Neural progenitor cell (in vitro differentiated cells): Measurements from ENCODE around the gene CLDN25. TPM values are rescaled to one million over a fixed set of nuclear protein-coding genes. Genes with fewer than 3 reads are reported as not detected.
"Not testable (repeated sequence)": the region's sequence is repeated elsewhere in the genome, so short reads cannot be mapped to it uniquely, and the experiment has no call there.

Source experiments
- DNase-seq: peaks from one replicate; pipeline ENCODE4 v3.0.0-alpha.2; 2016; ENCODE audit warnings: low spot score
- H2AFZ ChIP-seq: fragments of 200-600 bp; sonication (generic); replicated peaks from 2 replicates; pipeline ENCODE4 v1.6.1; 2016; ENCODE audit warnings: antibody characterized with exemption
- H3F3A ChIP-seq: fragments of 200-600 bp; sonication (generic); 2 replicates; pipeline ENCODE4 v1.6.1; 2016; ENCODE audit warnings: antibody characterized with exemption, low read depth
- H3K27ac ChIP-seq: fragments of 200-600 bp; sonication (generic); 2 replicates; pipeline ENCODE4 v1.5.1; 2016; ENCODE audit warnings: mild to moderate bottlenecking
- H3K27me3 ChIP-seq: fragments of 200-600 bp; sonication (generic); 2 replicates; pipeline ENCODE4 v1.6.1; 2016; ENCODE audit warnings: mild to moderate bottlenecking, moderate library complexity
- H3K36me3 ChIP-seq: fragments of 200-600 bp; sonication (generic); 2 replicates; pipeline ENCODE4 v1.5.1; 2016
- H3K4me1 ChIP-seq: fragments of 200-600 bp; sonication (generic); 2 replicates; pipeline ENCODE4 v1.6.1; 2016; ENCODE audit warnings: mixed run types
- H3K4me2 ChIP-seq: fragments of 200-600 bp; sonication (generic); 2 replicates; pipeline ENCODE4 v1.6.1; 2016
- H3K4me3 ChIP-seq: fragments of 200-600 bp; sonication (generic); 2 replicates; pipeline ENCODE4 v1.5.1; 2016
- H3K79me2 ChIP-seq: fragments of 200-600 bp; sonication (generic); 2 replicates; pipeline ENCODE4 v1.6.1; 2016; ENCODE audit warnings: low read depth
- H3K9ac ChIP-seq: fragments of 200-600 bp; sonication (generic); 2 replicates; pipeline ENCODE4 v1.6.1; 2016
- H3K9me3 ChIP-seq: fragments of 200-600 bp; sonication (generic); 2 replicates; pipeline ENCODE4 v1.5.1; 2016; ENCODE audit warnings: low read depth
- H4K20me1 ChIP-seq: fragments of 200-600 bp; sonication (generic); 2 replicates; pipeline ENCODE4 v1.6.1; 2016; ENCODE audit warnings: low read depth
- H3K27ac Mint-ChIP-seq: 3 replicates; pipeline ENCODE4 v1.8.0; 2021; ENCODE audit warnings: mixed read lengths
- H3K27me3 Mint-ChIP-seq: 2 replicates; pipeline ENCODE4 v1.8.0; 2022; ENCODE audit warnings: low read depth, mild to moderate bottlenecking, inconsistent platforms, moderate library complexity, mixed read lengths; ENCODE audit not compliant: insufficient read depth
- H3K36me3 Mint-ChIP-seq: 3 replicates; pipeline ENCODE4 v1.8.0; 2021; ENCODE audit warnings: mixed read lengths
- H3K4me1 Mint-ChIP-seq: 3 replicates; pipeline ENCODE4 v1.8.0; 2021; ENCODE audit warnings: mixed read lengths
- H3K4me3 Mint-ChIP-seq: 3 replicates; pipeline ENCODE4 v1.8.0; 2021; ENCODE audit warnings: mild to moderate bottlenecking, moderate library complexity, mixed read lengths
- H3K9me3 Mint-ChIP-seq: 3 replicates; pipeline ENCODE4 v1.8.0; 2020; ENCODE audit warnings: mixed read lengths
- EZH2 ChIP-seq: fragments of 200-600 bp; sonication (generic); IDR thresholded peaks from 2 replicates; pipeline ENCODE4 v1.6.1; 2017; ENCODE audit warnings: antibody characterized with exemption, mild to moderate bottlenecking, moderate library complexity
- EZH2phosphoT487 ChIP-seq: fragments of 200-600 bp; sonication (generic); IDR thresholded peaks from 2 replicates; pipeline ENCODE4 v1.6.1; 2017; ENCODE audit warnings: antibody characterized with exemption
- total RNA-seq: library from RNA; depleted of rRNA; stranded (reverse); fragments of >200 nt; gene quantifications from 2 replicates; pipeline ENCODE4 v1.2.3, GENCODE V29; 2015; ENCODE audit warnings: low replicate concordance
- TF ChIP-seq, protein P1 (sequence below): fragments of 200-600 bp; sonication (generic); IDR thresholded peaks from 2 replicates; pipeline ENCODE4 v1.5.1; 2017; ENCODE audit warnings: antibody characterized with exemption, mild to moderate bottlenecking

CLDN25 gene
- total RNA-seq, 1 donor from 2014 or later: not detected

GRCh38 chr11:113781682-113782081 lies 2.1 kb downstream of the CLDN25 start:
- no peak for DNase-seq
- no peaks in the 10 kb centered on the region for H3K79me2 ChIP-seq
- peaks cover 9% of the 10 kb centered on the region for H3K27me3 Mint-ChIP-seq
- no peaks in the 10 kb centered on the region for H3K4me1 Mint-ChIP-seq
- no peak overlapping the region for H3K27ac ChIP-seq
- no peak overlapping the region for H3K4me3 ChIP-seq
- no peak overlapping the region for H3K4me2 ChIP-seq
- no peaks in the 10 kb centered on the region for H3K36me3 Mint-ChIP-seq
- H4K20me1 ChIP-seq: no peaks in the 10 kb centered on the region
- H3K9me3 Mint-ChIP-seq: no peaks in the 10 kb centered on the region
- H3K36me3 ChIP-seq: no peaks in the 10 kb centered on the region
- TF ChIP-seq EZH2 (no peak), EZH2phosphoT487 (no peak)
- TF ChIP-seq, protein P1, sequence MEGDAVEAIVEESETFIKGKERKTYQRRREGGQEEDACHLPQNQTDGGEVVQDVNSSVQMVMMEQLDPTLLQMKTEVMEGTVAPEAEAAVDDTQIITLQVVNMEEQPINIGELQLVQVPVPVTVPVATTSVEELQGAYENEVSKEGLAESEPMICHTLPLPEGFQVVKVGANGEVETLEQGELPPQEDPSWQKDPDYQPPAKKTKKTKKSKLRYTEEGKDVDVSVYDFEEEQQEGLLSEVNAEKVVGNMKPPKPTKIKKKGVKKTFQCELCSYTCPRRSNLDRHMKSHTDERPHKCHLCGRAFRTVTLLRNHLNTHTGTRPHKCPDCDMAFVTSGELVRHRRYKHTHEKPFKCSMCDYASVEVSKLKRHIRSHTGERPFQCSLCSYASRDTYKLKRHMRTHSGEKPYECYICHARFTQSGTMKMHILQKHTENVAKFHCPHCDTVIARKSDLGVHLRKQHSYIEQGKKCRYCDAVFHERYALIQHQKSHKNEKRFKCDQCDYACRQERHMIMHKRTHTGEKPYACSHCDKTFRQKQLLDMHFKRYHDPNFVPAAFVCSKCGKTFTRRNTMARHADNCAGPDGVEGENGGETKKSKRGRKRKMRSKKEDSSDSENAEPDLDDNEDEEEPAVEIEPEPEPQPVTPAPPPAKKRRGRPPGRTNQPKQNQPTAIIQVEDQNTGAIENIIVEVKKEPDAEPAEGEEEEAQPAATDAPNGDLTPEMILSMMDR: no peak
- H3K4me1 ChIP-seq: no peaks in the 10 kb centered on the region
- H3K27ac Mint-ChIP-seq: no peak overlapping the region
- no peaks in the 10 kb centered on the region for H3K9me3 ChIP-seq
- no peak overlapping the region for H3K4me3 Mint-ChIP-seq
- H3K27me3 ChIP-seq: no peaks in the 10 kb centered on the region
- no peak overlapping the region for H2AFZ ChIP-seq
- H3K9ac ChIP-seq: no peak overlapping the region
- no peaks in the 10 kb centered on the region for H3F3A ChIP-seq

- Histone ChIP-seq H4K20me1 (no peaks in the 10 kb centered on the region), H3K79me2 (no peaks in the 10 kb centered on the region), H2AFZ (no peak overlapping the region), H3K9me3 (no peaks in the 10 kb centered on the region), H3K4me1 (no peaks in the 10 kb centered on the region), H3K4me2 (no peak overlapping the region), H3K27ac (no peak overlapping the region), H3K36me3 (no peaks in the 10 kb centered on the region), H3K4me3 (no peak overlapping the region), H3K9ac (no peak overlapping the region), H3F3A (no peaks in the 10 kb centered on the region), H3K27me3 (no peaks in the 10 kb centered on the region)
- H3K9me3 Mint-ChIP-seq: no peaks in the 10 kb centered on the region
- no peak for TF ChIP-seq EZH2phosphoT487
- TF ChIP-seq EZH2: no peak
- TF ChIP-seq, protein P1: no peak
- no peak overlapping the region for H3K4me3 Mint-ChIP-seq
- H3K4me1 Mint-ChIP-seq: no peaks in the 10 kb centered on the region
- no peaks in the 10 kb centered on the region for H3K36me3 Mint-ChIP-seq
- H3K27me3 Mint-ChIP-seq: peaks cover 9% of the 10 kb centered on the region
- H3K27ac Mint-ChIP-seq: no peak overlapping the region
- no peak for DNase-seq
Measured at GRCh38 chr11:113782134-113782533, 2.5 kb downstream of the CLDN25 start.

- H4K20me1 ChIP-seq, DNase-seq, H3K4me2 ChIP-seq, H3K27ac ChIP-seq, H3K27me3 Mint-ChIP-seq, H3K9me3 ChIP-seq, H2AFZ ChIP-seq, H3K36me3 Mint-ChIP-seq, H3F3A ChIP-seq, H3K79me2 ChIP-seq, H3K4me3 Mint-ChIP-seq, H3K4me3 ChIP-seq, H3K27me3 ChIP-seq, H3K4me1 Mint-ChIP-seq, H3K9ac ChIP-seq, H3K36me3 ChIP-seq, H3K9me3 Mint-ChIP-seq, H3K4me1 ChIP-seq: not testable (repeated sequence)
- peak overlapping the region; percentile 29 for H3K27ac Mint-ChIP-seq
Measured at GRCh38 chr11:113789016-113789415, 9.4 kb downstream of the CLDN25 start.

- no peaks in the 10 kb centered on the region for H3K4me1 Mint-ChIP-seq
- H3K36me3 Mint-ChIP-seq: no peaks in the 10 kb centered on the region
- no peaks in the 10 kb centered on the region for H3F3A ChIP-seq
- H3K79me2 ChIP-seq: no peaks in the 10 kb centered on the region
- no peaks in the 10 kb centered on the region for H3K4me1 ChIP-seq
- H3K27ac ChIP-seq: no peak overlapping the region
- H3K9me3 ChIP-seq: no peaks in the 10 kb centered on the region
- DNase-seq: no peak
- no peak overlapping the region for H3K4me3 Mint-ChIP-seq
- H4K20me1 ChIP-seq: no peaks in the 10 kb centered on the region
- TF ChIP-seq EZH2: no peak
- no peak for TF ChIP-seq EZH2phosphoT487
- TF ChIP-seq, protein P1: no peak
- no peaks in the 10 kb centered on the region for H3K36me3 ChIP-seq
- no peak overlapping the region for H2AFZ ChIP-seq
- no peak overlapping the region for H3K9ac ChIP-seq
- peaks cover 2% of the 10 kb centered on the region for H3K27me3 Mint-ChIP-seq
- H3K9me3 Mint-ChIP-seq: peaks cover 5% of the 10 kb centered on the region
- no peak overlapping the region for H3K4me3 ChIP-seq
- no peak overlapping the region for H3K27ac Mint-ChIP-seq
- H3K27me3 ChIP-seq: no peaks in the 10 kb centered on the region
- H3K4me2 ChIP-seq: no peak overlapping the region
Measured at GRCh38 chr11:113789675-113790320, 10.2 kb downstream of the CLDN25 start.
